IMR-90 (cell line): ENCODE results near the gene GPR180. TPM values are rescaled to one million over a fixed set of nuclear protein-coding genes. Genes with fewer than 3 reads are reported as not detected.

Source experiments
- ATAC-seq: fragments of 200-7000 bp; cut with Tn5 transposase; 2 replicates; pipeline ENCODE4 v1.9.1; 2020; ENCODE audit warnings: low read depth, mild to moderate bottlenecking, moderate library complexity
- BruUV-seq: library from RNA; stranded (reverse); fragments of 400-500 nt; replicated peaks from 2 replicates; lab custom pipeline; 2021; lab: Mats Ljungman, UMichigan
- CTCF ChIA-PET: fragments of 300-600 bp; formaldehyde crosslinking; extraction: SDS; loops from one replicate; lab custom pipeline; 2021; ENCODE audit warnings: antibody characterized with exemption; lab: Yijun Ruan, JAX
- POLR2A ChIA-PET: fragments of 300-600 bp; sonication (Branson Sonifier 250); formaldehyde crosslinking; loops from one replicate; lab custom pipeline; 2022; ENCODE audit warnings: antibody characterized with exemption; ENCODE audit not compliant: unreplicated experiment; lab: Charles Lee
- DNase-seq: peaks from one replicate; pipeline ENCODE4 v3.0.0; 2013
- H2AFZ ChIP-seq: replicated peaks from 2 replicates; pipeline ENCODE3; 2013; ENCODE audit warnings: low read length, mild to moderate bottlenecking; ENCODE audit not compliant: poor library complexity
- H2AK5ac ChIP-seq: 2 replicates; pipeline ENCODE4 v1.6.1; 2013; ENCODE audit warnings: low read depth, low read length, inconsistent platforms
- H2AK9ac ChIP-seq: replicated peaks from 2 replicates; pipeline ENCODE3; 2013; ENCODE audit warnings: mild to moderate bottlenecking, low read depth, low read length, moderate library complexity; ENCODE audit not compliant: poor library complexity
- H2BK120ac ChIP-seq: 2 replicates; pipeline ENCODE4 v1.6.1; 2013; ENCODE audit warnings: low read depth, low read length, inconsistent platforms
- H2BK15ac ChIP-seq: 3 replicates; pipeline ENCODE4 v1.6.1; 2013; ENCODE audit warnings: low read depth, low read length, inconsistent platforms
- H2BK20ac ChIP-seq: 2 replicates; pipeline ENCODE4 v1.6.1; 2013; ENCODE audit warnings: low read depth, mild to moderate bottlenecking, inconsistent platforms, low read length, moderate library complexity
- H2BK5ac ChIP-seq: 2 replicates; pipeline ENCODE4 v1.6.1; 2013; ENCODE audit warnings: mild to moderate bottlenecking, low read depth, low read length, inconsistent platforms; ENCODE audit not compliant: poor library complexity, severe bottlenecking
- H3K14ac ChIP-seq: replicated peaks from 2 replicates; pipeline ENCODE4 v1.6.1; 2013; ENCODE audit warnings: low read depth, low read length, inconsistent platforms
- H3K18ac ChIP-seq: 2 replicates; pipeline ENCODE4 v1.6.1; 2013; ENCODE audit warnings: low read depth, low read length, control low read depth
- H3K23ac ChIP-seq: 2 replicates; pipeline ENCODE4 v1.6.1; 2013; ENCODE audit warnings: low read depth, low read length, inconsistent platforms
- H3K27ac ChIP-seq: 2 replicates; pipeline ENCODE4 v1.5.1; 2013; ENCODE audit warnings: mild to moderate bottlenecking, control low read depth, low read length; ENCODE audit not compliant: insufficient read depth
- H3K27me3 ChIP-seq: 2 replicates; pipeline ENCODE4 v1.6.1; 2013; ENCODE audit warnings: low read length; ENCODE audit not compliant: control insufficient read depth, insufficient read depth
- H3K36me3 ChIP-seq: 2 replicates; pipeline ENCODE4 v1.6.1; 2013; ENCODE audit warnings: low read length, mixed read lengths; ENCODE audit not compliant: control insufficient read depth, insufficient read depth
- H3K4ac ChIP-seq: 2 replicates; pipeline ENCODE4 v1.6.1; 2013; ENCODE audit warnings: low read depth, low read length, inconsistent platforms
- H3K4me1 ChIP-seq: 2 replicates; pipeline ENCODE4 v1.6.1; 2013; ENCODE audit warnings: low read length, mixed read lengths; ENCODE audit not compliant: control insufficient read depth, insufficient read depth
- H3K4me2 ChIP-seq: 2 replicates; pipeline ENCODE4 v1.6.1; 2013; ENCODE audit warnings: low read depth, mild to moderate bottlenecking, control low read depth, low read length, moderate library complexity
- H3K4me3 ChIP-seq: 2 replicates; pipeline ENCODE4 v1.5.1; 2013; ENCODE audit warnings: low read depth, mild to moderate bottlenecking, control low read depth, low read length, moderate library complexity; ENCODE audit not compliant: insufficient read depth
- H3K56ac ChIP-seq: 2 replicates; pipeline ENCODE4 v1.6.1; 2013; ENCODE audit warnings: low read length, inconsistent platforms; ENCODE audit not compliant: insufficient read depth; ENCODE audit errors: extremely low read depth
- H3K79me1 ChIP-seq, 2 experiments: 2 replicates each; pipeline ENCODE4 v1.6.1; 2013; ENCODE audit warnings: low read length in 2 of 2, inconsistent platforms in 1 of 2, low read depth in 1 of 2
- H3K9ac ChIP-seq: 2 replicates; pipeline ENCODE4 v1.6.1; 2013; ENCODE audit warnings: low read depth, low read length, control low read depth
- H3K9me1 ChIP-seq: 2 replicates; pipeline ENCODE4 v1.6.1; 2013; ENCODE audit warnings: low read length, inconsistent platforms; ENCODE audit not compliant: insufficient read depth
- H3K9me3 ChIP-seq: 2 replicates; pipeline ENCODE4 v1.6.1; 2013; ENCODE audit warnings: low read length; ENCODE audit not compliant: control insufficient read depth, insufficient read depth
- H4K20me1 ChIP-seq: 2 replicates; pipeline ENCODE4 v1.6.1; 2013; ENCODE audit warnings: low read length, inconsistent platforms; ENCODE audit not compliant: insufficient read depth
- H4K5ac ChIP-seq: 2 replicates; pipeline ENCODE4 v1.6.1; 2013; ENCODE audit warnings: mild to moderate bottlenecking, low read depth, low read length, control low read depth
- H4K8ac ChIP-seq, 2 experiments: 2 replicates each; pipeline ENCODE4 v1.6.1; 2013; ENCODE audit warnings: low read depth in 2 of 2, low read length in 2 of 2, control low read depth in 1 of 2, inconsistent platforms in 1 of 2
- H4K91ac ChIP-seq: 2 replicates; pipeline ENCODE4 v1.6.1; 2013; ENCODE audit warnings: low read depth, low read length, inconsistent platforms; ENCODE audit not compliant: insufficient read depth
- BHLHE40 ChIP-seq: fragments of 150-350 bp; IDR thresholded peaks from 2 replicates; pipeline ENCODE4 v1.6.1; 2016; ENCODE audit warnings: mild to moderate bottlenecking, low read depth, low read length
- CEBPB ChIP-seq: IDR thresholded peaks from 2 replicates; pipeline ENCODE4 v1.6.1; 2012; ENCODE audit warnings: low read depth, low read length, improper control_type of control experiment
- CHD1 ChIP-seq: IDR thresholded peaks from 2 replicates; pipeline ENCODE4 v1.6.1; 2012; ENCODE audit warnings: low read depth, low read length, improper control_type of control experiment
- FOS ChIP-seq: fragments of 150-350 bp; IDR thresholded peaks from 2 replicates; pipeline ENCODE4 v1.6.1; 2016; ENCODE audit warnings: low read depth, low read length
- MAFK ChIP-seq: IDR thresholded peaks from 2 replicates; pipeline ENCODE4 v1.6.1; 2012; ENCODE audit warnings: low read depth, low read length, improper control_type of control experiment
- MAZ ChIP-seq: IDR thresholded peaks from 2 replicates; pipeline ENCODE4 v1.6.1; 2012; ENCODE audit warnings: low read depth, mild to moderate bottlenecking, low read length, improper control_type of control experiment, moderate library complexity, borderline replicate concordance
- MXI1 ChIP-seq: IDR thresholded peaks from 2 replicates; pipeline ENCODE4 v1.6.1; 2012; ENCODE audit warnings: low read depth, mild to moderate bottlenecking, low read length, moderate library complexity, borderline replicate concordance
- NFE2L2 ChIP-seq: fragments of 150-350 bp; IDR thresholded peaks from 2 replicates; pipeline ENCODE4 v1.6.1; 2016; ENCODE audit warnings: low read depth, mild to moderate bottlenecking, low read length
- POLR2A ChIP-seq: IDR thresholded peaks from 2 replicates; pipeline ENCODE4 v1.6.1; 2012; ENCODE audit warnings: mild to moderate bottlenecking, low read depth, low read length
- RAD21 ChIP-seq: IDR thresholded peaks from 2 replicates; pipeline ENCODE4 v1.6.1; 2012; ENCODE audit warnings: low read length, improper control_type of control experiment
- RCOR1 ChIP-seq: IDR thresholded peaks from 2 replicates; pipeline ENCODE4 v1.6.1; 2012; ENCODE audit warnings: mild to moderate bottlenecking, low read length, improper control_type of control experiment; ENCODE audit not compliant: insufficient replicate concordance
- SMC3 ChIP-seq: fragments of 150-350 bp; IDR thresholded peaks from 2 replicates; pipeline ENCODE4 v1.6.1; 2016; ENCODE audit warnings: low read depth, mild to moderate bottlenecking, antibody characterized with exemption, low read length, moderate library complexity
- WGBS, 2 experiments: methylation state at CpG; one replicate each; pipeline versions ENCODE4 v1.1.5 to v1.1.7; 2013; ENCODE audit warnings: missing lambda C conversion rate in 2 of 2; ENCODE audit not compliant: insufficient read length in 1 of 2; ENCODE audit errors: extremely low coverage in 2 of 2; 5-methylcytosine and 5-hydroxymethylcytosine counted together
- dilution Hi-C: fragments of 300-500 bp; cut with HindIII; formaldehyde crosslinking; loops from one replicate; pipeline ENCODE4 v1.14.3; 2018; ENCODE audit warnings: low sequenced_read_pairs; ENCODE audit not compliant: unreplicated experiment
- in situ Hi-C: fragments of 300-500 bp; cut with MboI; formaldehyde crosslinking; loops from 3 replicates; pipeline ENCODE4 v1.14.3; 2019; ENCODE audit warnings: low sequenced_read_pairs, inconsistent platforms, mixed read lengths
- intact Hi-C: fragments of 100-400 bp; cut with micrococcal nuclease; formaldehyde crosslinking; loops from 2 replicates; pipeline ENCODE4 v1.10.0; 2022
- polyA plus RNA-seq, 3 experiments: library from polyadenylated mRNA; depleted of rRNA; stranded (reverse); fragments of >200 nt; gene quantifications; 2 replicates each; pipeline ENCODE4 v1.2.3, GENCODE V29; 2012; ENCODE audit warnings: low replicate concordance in 1 of 3
- total RNA-seq: library from RNA; depleted of rRNA; stranded (reverse); fragments of >200 nt; gene quantifications from 2 replicates; pipeline ENCODE4 v1.2.3, GENCODE V29; 2012
- TF ChIP-seq, protein P1 (sequence below): fragments of 150-350 bp; IDR thresholded peaks from 2 replicates; pipeline ENCODE4 v1.6.1; 2016; ENCODE audit warnings: low read depth, mild to moderate bottlenecking, low read length, moderate library complexity, borderline replicate concordance
- TF ChIP-seq, protein P2 (sequence below): fragments of 150-350 bp; IDR thresholded peaks from 2 replicates; pipeline ENCODE4 v1.6.1; 2017; ENCODE audit warnings: mild to moderate bottlenecking, antibody characterized with exemption, low read length, low read depth

The GPR180 gene
- total and polyA plus RNA-seq, 2 of the 4 experiments (the other 2 are of a cell fraction), result 2.8 to 10.8 TPM

DNA sequence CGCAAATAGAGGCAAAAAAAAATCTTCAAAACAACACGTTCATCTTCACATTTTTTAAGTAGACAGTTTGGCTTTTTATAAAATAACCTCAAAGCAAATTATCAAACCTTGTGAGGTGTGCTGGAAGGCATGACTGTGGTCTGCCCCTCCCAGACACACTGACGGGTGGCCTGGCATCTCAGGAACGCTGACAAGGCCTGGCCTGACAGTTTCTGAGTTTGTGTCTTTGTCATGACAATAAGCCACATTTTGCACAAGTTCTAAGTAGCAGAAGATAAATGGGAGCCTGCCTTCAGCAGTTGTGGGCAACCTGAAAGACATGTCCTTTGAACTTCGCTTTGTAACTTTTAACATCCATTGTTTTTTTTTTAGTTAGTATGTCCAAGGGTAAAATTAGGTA, 72.2 kb downstream of the GPR180 start:
- in situ Hi-C loops (loop anchor here (25.0 kb wide), 1 partner anchor 738 kb away; no protein-coding TSS in a partner anchor), intact Hi-C loops (no loop called here)

More for the DNA sequence above, 72.2 kb downstream of the GPR180 start:
- Histone ChIP-seq H3K4ac (no peak overlapping the region), H2AK9ac (no peak overlapping the region), H3K27me3 (peaks cover 18% of the 10 kb centered on the region), H3K4me2 (no peak overlapping the region), H4K5ac (no peak overlapping the region), H2AK5ac (no peak overlapping the region), H3K56ac (no peak overlapping the region), H4K91ac (no peak overlapping the region), H3K9me1 (no peaks in the 10 kb centered on the region), H2BK20ac (no peak overlapping the region), H2BK5ac (no peak overlapping the region), H3K4me1 (no peaks in the 10 kb centered on the region), H4K8ac (no peak overlapping the region), H3K14ac (no peak overlapping the region), H2BK120ac (no peak overlapping the region), H3K9ac (no peak overlapping the region), H3K9me3 (no peaks in the 10 kb centered on the region), H3K23ac (no peak overlapping the region), H4K20me1 (no peaks in the 10 kb centered on the region), H3K4me3 (no peak overlapping the region), H3K27ac (no peak overlapping the region), H3K18ac (no peak overlapping the region), H3K36me3 (no peaks in the 10 kb centered on the region), H3K79me1 (no peaks in the 10 kb centered on the region), H2AFZ (no peak overlapping the region), H2BK15ac (no peak overlapping the region)
- BruUV-seq, result no TSS peak
- dilution Hi-C loops, result no loop called here
- ATAC-seq (no peak), DNase-seq (no peak)
- ChIA-PET CTCF (interaction anchor here (1.2 to 1.9 kb wide), 2 partner anchors 11 to 15 kb away, joined by 4 to 7 read pairs; no protein-coding TSS in a partner anchor), POLR2A (no interaction called here)
- no peak for TF ChIP-seq RAD21
- no peak for TF ChIP-seq MXI1
- TF ChIP-seq MAZ, result no peak
- TF ChIP-seq CEBPB, result no peak
- no peak for TF ChIP-seq MAFK
- TF ChIP-seq, protein P1, sequence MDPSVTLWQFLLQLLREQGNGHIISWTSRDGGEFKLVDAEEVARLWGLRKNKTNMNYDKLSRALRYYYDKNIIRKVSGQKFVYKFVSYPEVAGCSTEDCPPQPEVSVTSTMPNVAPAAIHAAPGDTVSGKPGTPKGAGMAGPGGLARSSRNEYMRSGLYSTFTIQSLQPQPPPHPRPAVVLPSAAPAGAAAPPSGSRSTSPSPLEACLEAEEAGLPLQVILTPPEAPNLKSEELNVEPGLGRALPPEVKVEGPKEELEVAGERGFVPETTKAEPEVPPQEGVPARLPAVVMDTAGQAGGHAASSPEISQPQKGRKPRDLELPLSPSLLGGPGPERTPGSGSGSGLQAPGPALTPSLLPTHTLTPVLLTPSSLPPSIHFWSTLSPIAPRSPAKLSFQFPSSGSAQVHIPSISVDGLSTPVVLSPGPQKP, result no peak
- no peak for TF ChIP-seq BHLHE40
- TF ChIP-seq SMC3, result no peak
- no peak for TF ChIP-seq NFE2L2
- TF ChIP-seq, protein P2, sequence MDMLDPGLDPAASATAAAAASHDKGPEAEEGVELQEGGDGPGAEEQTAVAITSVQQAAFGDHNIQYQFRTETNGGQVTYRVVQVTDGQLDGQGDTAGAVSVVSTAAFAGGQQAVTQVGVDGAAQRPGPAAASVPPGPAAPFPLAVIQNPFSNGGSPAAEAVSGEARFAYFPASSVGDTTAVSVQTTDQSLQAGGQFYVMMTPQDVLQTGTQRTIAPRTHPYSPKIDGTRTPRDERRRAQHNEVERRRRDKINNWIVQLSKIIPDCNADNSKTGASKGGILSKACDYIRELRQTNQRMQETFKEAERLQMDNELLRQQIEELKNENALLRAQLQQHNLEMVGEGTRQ, result no peak
- TF ChIP-seq FOS, result no peak
- no peak for TF ChIP-seq RCOR1
- TF ChIP-seq POLR2A, result no peak
- TF ChIP-seq CHD1, result no peak
- WGBS, 2 experiments, result 0% methylated on average over 2 of the region's 5 CpGs; no CpG with 5 or more reads in 1 of the 2 experiments
